WTC11 (cell line): ENCODE data around the gene PDE6B. TPM values are rescaled to one million over a fixed set of nuclear protein-coding genes. Genes with fewer than 3 reads are reported as not detected.

Experiments used
- ATAC-seq: fragments of 200-7000 bp; cut with Tn5 transposase; 2 replicates; pipeline ENCODE4 v1.10.0; 2021; ENCODE audit warnings: mild to moderate bottlenecking, moderate library complexity
- CTCF ChIA-PET: fragments of 300-600 bp; sonication (Branson Sonifier 250); formaldehyde crosslinking; loops from one replicate; lab custom pipeline; 2021; ENCODE audit warnings: antibody characterized with exemption; lab: Charles Lee
- POLR2A ChIA-PET: fragments of 350-600 bp; sonication (Branson Sonifier 250); formaldehyde crosslinking; loops from one replicate; lab custom pipeline; 2021; ENCODE audit warnings: antibody characterized with exemption; lab: Charles Lee
- DNase-seq: peaks from one replicate; pipeline ENCODE4 v3.0.0; 2021; ENCODE audit warnings: low spot score
- H3K27ac Mint-ChIP-seq: 2 replicates; pipeline ENCODE4 v1.8.0; 2021; ENCODE audit warnings: mixed read lengths
- H3K27me3 Mint-ChIP-seq: 2 replicates; pipeline ENCODE4 v1.8.0; 2021; ENCODE audit warnings: low read depth, mild to moderate bottlenecking, moderate library complexity, mixed read lengths
- H3K36me3 Mint-ChIP-seq: 2 replicates; pipeline ENCODE4 v1.8.0; 2021; ENCODE audit warnings: mixed read lengths
- H3K4me1 Mint-ChIP-seq: 2 replicates; pipeline ENCODE4 v1.8.0; 2022; ENCODE audit warnings: mixed read lengths
- H3K4me3 Mint-ChIP-seq: 2 replicates; pipeline ENCODE4 v1.8.0; 2021; ENCODE audit warnings: mild to moderate bottlenecking, moderate library complexity, mixed read lengths
- H3K9me3 Mint-ChIP-seq: 2 replicates; pipeline ENCODE4 v1.8.0; 2021; ENCODE audit warnings: mixed read lengths
- CREB1 ChIP-seq: sonication (generic); formaldehyde crosslinking; IDR thresholded peaks from 2 replicates; pipeline ENCODE4 v1.8.0; 2023; ENCODE audit warnings: mild to moderate bottlenecking, missing genetic modification reagents
- CREM ChIP-seq: sonication (generic); formaldehyde crosslinking; IDR thresholded peaks from 2 replicates; pipeline ENCODE4 v1.8.1; 2022; ENCODE audit warnings: mild to moderate bottlenecking, missing genetic modification reagents, moderate library complexity
- E2F5 ChIP-seq: sonication (generic); formaldehyde crosslinking; IDR thresholded peaks from 2 replicates; pipeline ENCODE4 v1.8.1; 2022; ENCODE audit warnings: mild to moderate bottlenecking, moderate library complexity, missing genetic modification reagents
- ELF4 ChIP-seq: sonication (generic); formaldehyde crosslinking; IDR thresholded peaks from 2 replicates; pipeline ENCODE4 v1.8.1; 2022; ENCODE audit warnings: low read depth, mild to moderate bottlenecking, moderate library complexity, missing genetic modification reagents
- ETV6 ChIP-seq: sonication (generic); formaldehyde crosslinking; IDR thresholded peaks from 2 replicates; pipeline ENCODE4 v1.8.1; 2022; ENCODE audit warnings: mild to moderate bottlenecking, missing genetic modification reagents
- FOXJ3 ChIP-seq: sonication (generic); formaldehyde crosslinking; IDR thresholded peaks from 2 replicates; pipeline ENCODE4 v1.9.0; 2021; ENCODE audit warnings: missing genetic modification reagents, mild to moderate bottlenecking, borderline replicate concordance
- FOXP1 ChIP-seq: sonication (generic); formaldehyde crosslinking; IDR thresholded peaks from 2 replicates; pipeline ENCODE4 v1.8.0; 2022; ENCODE audit warnings: missing genetic modification reagents, mild to moderate bottlenecking, moderate library complexity, borderline replicate concordance
- HMGA2 ChIP-seq: fragments of 250-450 bp; sonication (Bioruptor Pico); IDR thresholded peaks from 2 replicates; pipeline ENCODE4 v1.4.0; 2021; ENCODE audit warnings: mild to moderate bottlenecking, moderate library complexity
- JUN ChIP-seq: sonication (generic); formaldehyde crosslinking; IDR thresholded peaks from 2 replicates; pipeline ENCODE4 v1.8.0; 2023; ENCODE audit warnings: mild to moderate bottlenecking, missing genetic modification reagents
- MXD4 ChIP-seq: fragments of 250-450 bp; sonication (Bioruptor Pico); IDR thresholded peaks from 2 replicates; pipeline ENCODE4 v1.8.0; 2021; ENCODE audit warnings: mild to moderate bottlenecking, moderate library complexity, borderline replicate concordance
- NFATC4 ChIP-seq: fragments of 250-450 bp; sonication (Bioruptor Pico); IDR thresholded peaks from 2 replicates; pipeline ENCODE4 v1.9.0; 2021; ENCODE audit warnings: mild to moderate bottlenecking
- NFE2L1 ChIP-seq: sonication (generic); formaldehyde crosslinking; IDR thresholded peaks from 2 replicates; pipeline ENCODE4 v1.8.1; 2023; ENCODE audit warnings: missing genetic modification reagents
- NR1H2 ChIP-seq: sonication (generic); formaldehyde crosslinking; IDR thresholded peaks from 2 replicates; pipeline ENCODE4 v1.9.0; 2021; ENCODE audit warnings: mild to moderate bottlenecking, moderate library complexity, missing genetic modification reagents
- NR2C2 ChIP-seq: sonication (generic); formaldehyde crosslinking; IDR thresholded peaks from 2 replicates; pipeline ENCODE4 v1.8.0; 2022; ENCODE audit warnings: mild to moderate bottlenecking, missing genetic modification reagents
- NR3C1 ChIP-seq: sonication (generic); formaldehyde crosslinking; conservative IDR thresholded peaks from 2 replicates; pipeline ENCODE4 v1.8.1; 2023; ENCODE audit warnings: low read depth, mild to moderate bottlenecking, missing genetic modification reagents
- OVOL2 ChIP-seq: fragments of 250-450 bp; sonication (Bioruptor Pico); IDR thresholded peaks from 2 replicates; pipeline ENCODE4 v1.9.0; 2021; ENCODE audit warnings: mild to moderate bottlenecking, borderline replicate concordance
- PRRX2 ChIP-seq: fragments of 250-450 bp; sonication (Bioruptor Pico); IDR thresholded peaks from 2 replicates; pipeline ENCODE4 v1.8.0; 2021; ENCODE audit warnings: mild to moderate bottlenecking
- SMAD3 ChIP-seq: sonication (generic); formaldehyde crosslinking; IDR thresholded peaks from 2 replicates; pipeline ENCODE4 v1.8.0; 2022; ENCODE audit warnings: missing genetic modification reagents, mild to moderate bottlenecking, borderline replicate concordance
- ZBTB21 ChIP-seq: sonication (generic); formaldehyde crosslinking; IDR thresholded peaks from 2 replicates; pipeline ENCODE4 v1.8.1; 2023; ENCODE audit warnings: mild to moderate bottlenecking, missing genetic modification reagents, borderline replicate concordance
- ZNF219 ChIP-seq: sonication (generic); formaldehyde crosslinking; IDR thresholded peaks from 2 replicates; pipeline ENCODE4 v1.8.0; 2023; ENCODE audit warnings: missing genetic modification reagents, mild to moderate bottlenecking, borderline replicate concordance
- ZNF281 ChIP-seq: sonication (generic); formaldehyde crosslinking; IDR thresholded peaks from 2 replicates; pipeline ENCODE4 v1.8.0; 2023; ENCODE audit warnings: mild to moderate bottlenecking, missing genetic modification reagents
- total RNA-seq: library from RNA; stranded (reverse); gene quantifications from 3 replicates; pipeline ENCODE4 v1.2.3, GENCODE V29; 2021
- TF ChIP-seq, protein P1 (sequence below): fragments of 250-450 bp; sonication (Bioruptor Pico); IDR thresholded peaks from 2 replicates; pipeline ENCODE4 v2.1.2; 2022; ENCODE audit warnings: mild to moderate bottlenecking, moderate library complexity
- TF ChIP-seq, protein P2 (sequence below): sonication (generic); formaldehyde crosslinking; IDR thresholded peaks from 2 replicates; pipeline ENCODE4 v1.8.1; 2023; ENCODE audit warnings: mild to moderate bottlenecking, missing genetic modification reagents
- TF ChIP-seq, protein P3 (sequence below): sonication (generic); formaldehyde crosslinking; IDR thresholded peaks from 2 replicates; pipeline ENCODE4 v1.8.0; 2023; ENCODE audit warnings: missing genetic modification reagents, mild to moderate bottlenecking, borderline replicate concordance

Gene PDE6B
- total RNA-seq, 1 experiment from 2014 or later = 7.1 TPM

GRCh38 chr4:657338-657833, 32.0 kb downstream of the PDE6B start:
- Mint-ChIP-seq H3K27me3 (0 out of 2 replicates have a peak, but pooled peaks cover 3% of the 10 kb centered on the region), H3K4me1 (no peaks in the 10 kb centered on the region), H3K36me3 (peaks cover 4% of the 10 kb centered on the region), H3K27ac (no peak overlapping the region), H3K4me3 (no peak overlapping the region), H3K9me3 (peaks cover 9% of the 10 kb centered on the region; the same call in 1 of the 2 replicates)
- DNase-seq (no peak), ATAC-seq (no peak)
- TF ChIP-seq, protein P1, sequence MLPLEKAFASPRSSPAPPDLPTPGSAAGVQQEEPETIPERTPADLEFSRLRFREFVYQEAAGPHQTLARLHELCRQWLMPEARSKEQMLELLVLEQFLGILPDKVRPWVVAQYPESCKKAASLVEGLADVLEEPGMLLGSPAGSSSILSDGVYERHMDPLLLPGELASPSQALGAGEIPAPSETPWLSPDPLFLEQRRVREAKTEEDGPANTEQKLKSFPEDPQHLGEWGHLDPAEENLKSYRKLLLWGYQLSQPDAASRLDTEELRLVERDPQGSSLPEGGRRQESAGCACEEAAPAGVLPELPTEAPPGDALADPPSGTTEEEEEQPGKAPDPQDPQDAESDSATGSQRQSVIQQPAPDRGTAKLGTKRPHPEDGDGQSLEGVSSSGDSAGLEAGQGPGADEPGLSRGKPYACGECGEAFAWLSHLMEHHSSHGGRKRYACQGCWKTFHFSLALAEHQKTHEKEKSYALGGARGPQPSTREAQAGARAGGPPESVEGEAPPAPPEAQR = no peak
- TF ChIP-seq CREM (CRISPR knock-in tag) (no peak), NR2C2 (CRISPR knock-in tag) (no peak), FOXJ3 (CRISPR knock-in tag) (no peak), NR3C1 (no peak), NFE2L1 (no peak)
- CTCF ChIA-PET = interaction anchor here (1.4 kb wide), 1 partner anchor 27 kb away, joined by 3 read pairs; no protein-coding TSS in a partner anchor
- POLR2A ChIA-PET = no interaction called here

DNA sequence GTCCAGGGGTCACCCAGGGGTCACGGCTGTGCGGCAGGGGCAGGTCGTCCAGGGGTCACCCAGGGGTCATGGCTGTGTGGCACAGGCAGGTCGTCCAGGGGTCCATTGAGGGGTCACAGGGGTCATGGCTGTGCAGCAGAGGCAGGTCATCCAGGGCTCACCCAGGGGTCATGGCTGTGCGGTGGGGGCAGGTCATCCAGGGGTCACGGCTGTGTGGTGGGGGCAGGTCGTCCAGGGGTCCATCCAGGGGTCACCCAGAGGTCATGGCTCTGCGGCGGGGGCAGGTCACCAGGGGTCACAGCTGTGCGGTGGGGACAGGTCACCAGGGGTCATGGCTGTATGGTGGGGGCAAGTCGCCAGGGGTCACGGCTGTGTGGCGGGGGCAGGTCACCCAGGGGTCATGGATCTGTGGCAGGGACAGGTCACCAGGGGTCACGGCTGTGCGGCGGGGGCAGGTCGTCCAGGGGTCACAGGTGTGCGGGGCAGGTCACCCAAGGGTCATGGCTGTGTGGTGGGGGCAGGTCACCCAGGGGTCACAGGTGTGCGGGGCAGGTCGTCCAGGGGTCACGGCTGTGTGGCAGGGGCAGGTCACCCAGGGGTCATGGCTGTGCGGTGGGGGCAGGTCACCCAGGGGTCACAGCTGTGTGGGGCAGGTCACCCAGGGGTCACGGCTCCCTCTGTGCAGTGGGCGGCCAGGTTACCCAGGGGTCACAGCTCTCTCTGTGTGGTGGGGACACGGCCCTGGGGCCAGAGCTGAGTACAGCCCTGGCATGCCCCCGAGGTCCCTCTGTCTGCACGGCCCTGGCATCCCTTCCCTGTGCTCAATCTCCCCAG, 32.7 kb downstream of the PDE6B start:
- no peak for ATAC-seq
- CTCF ChIA-PET = no interaction called here
- POLR2A ChIA-PET = no interaction called here
- no peak for TF ChIP-seq ELF4 (CRISPR knock-in tag)
- TF ChIP-seq NR2C2 (CRISPR knock-in tag) = no peak
- TF ChIP-seq ZBTB21 (CRISPR knock-in tag) = no peak
- no peak for TF ChIP-seq SMAD3 (CRISPR knock-in tag)
- no peak for TF ChIP-seq E2F5 (CRISPR knock-in tag)
- TF ChIP-seq HMGA2 (CRISPR knock-in tag) = no peak
- TF ChIP-seq, protein P2, sequence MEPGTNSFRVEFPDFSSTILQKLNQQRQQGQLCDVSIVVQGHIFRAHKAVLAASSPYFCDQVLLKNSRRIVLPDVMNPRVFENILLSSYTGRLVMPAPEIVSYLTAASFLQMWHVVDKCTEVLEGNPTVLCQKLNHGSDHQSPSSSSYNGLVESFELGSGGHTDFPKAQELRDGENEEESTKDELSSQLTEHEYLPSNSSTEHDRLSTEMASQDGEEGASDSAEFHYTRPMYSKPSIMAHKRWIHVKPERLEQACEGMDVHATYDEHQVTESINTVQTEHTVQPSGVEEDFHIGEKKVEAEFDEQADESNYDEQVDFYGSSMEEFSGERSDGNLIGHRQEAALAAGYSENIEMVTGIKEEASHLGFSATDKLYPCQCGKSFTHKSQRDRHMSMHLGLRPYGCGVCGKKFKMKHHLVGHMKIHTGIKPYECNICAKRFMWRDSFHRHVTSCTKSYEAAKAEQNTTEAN (CRISPR knock-in tag) = no peak
- no peak for TF ChIP-seq NR1H2 (CRISPR knock-in tag)
- no peak for TF ChIP-seq MXD4 (CRISPR knock-in tag)
- TF ChIP-seq OVOL2 (CRISPR knock-in tag) = no peak
- no peak for TF ChIP-seq JUN (CRISPR knock-in tag)
- TF ChIP-seq, protein P3, sequence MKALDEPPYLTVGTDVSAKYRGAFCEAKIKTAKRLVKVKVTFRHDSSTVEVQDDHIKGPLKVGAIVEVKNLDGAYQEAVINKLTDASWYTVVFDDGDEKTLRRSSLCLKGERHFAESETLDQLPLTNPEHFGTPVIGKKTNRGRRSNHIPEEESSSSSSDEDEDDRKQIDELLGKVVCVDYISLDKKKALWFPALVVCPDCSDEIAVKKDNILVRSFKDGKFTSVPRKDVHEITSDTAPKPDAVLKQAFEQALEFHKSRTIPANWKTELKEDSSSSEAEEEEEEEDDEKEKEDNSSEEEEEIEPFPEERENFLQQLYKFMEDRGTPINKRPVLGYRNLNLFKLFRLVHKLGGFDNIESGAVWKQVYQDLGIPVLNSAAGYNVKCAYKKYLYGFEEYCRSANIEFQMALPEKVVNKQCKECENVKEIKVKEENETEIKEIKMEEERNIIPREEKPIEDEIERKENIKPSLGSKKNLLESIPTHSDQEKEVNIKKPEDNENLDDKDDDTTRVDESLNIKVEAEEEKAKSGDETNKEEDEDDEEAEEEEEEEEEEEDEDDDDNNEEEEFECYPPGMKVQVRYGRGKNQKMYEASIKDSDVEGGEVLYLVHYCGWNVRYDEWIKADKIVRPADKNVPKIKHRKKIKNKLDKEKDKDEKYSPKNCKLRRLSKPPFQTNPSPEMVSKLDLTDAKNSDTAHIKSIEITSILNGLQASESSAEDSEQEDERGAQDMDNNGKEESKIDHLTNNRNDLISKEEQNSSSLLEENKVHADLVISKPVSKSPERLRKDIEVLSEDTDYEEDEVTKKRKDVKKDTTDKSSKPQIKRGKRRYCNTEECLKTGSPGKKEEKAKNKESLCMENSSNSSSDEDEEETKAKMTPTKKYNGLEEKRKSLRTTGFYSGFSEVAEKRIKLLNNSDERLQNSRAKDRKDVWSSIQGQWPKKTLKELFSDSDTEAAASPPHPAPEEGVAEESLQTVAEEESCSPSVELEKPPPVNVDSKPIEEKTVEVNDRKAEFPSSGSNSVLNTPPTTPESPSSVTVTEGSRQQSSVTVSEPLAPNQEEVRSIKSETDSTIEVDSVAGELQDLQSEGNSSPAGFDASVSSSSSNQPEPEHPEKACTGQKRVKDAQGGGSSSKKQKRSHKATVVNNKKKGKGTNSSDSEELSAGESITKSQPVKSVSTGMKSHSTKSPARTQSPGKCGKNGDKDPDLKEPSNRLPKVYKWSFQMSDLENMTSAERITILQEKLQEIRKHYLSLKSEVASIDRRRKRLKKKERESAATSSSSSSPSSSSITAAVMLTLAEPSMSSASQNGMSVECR = no peak
- TF ChIP-seq PRRX2 (CRISPR knock-in tag) = no peak
- no peak for TF ChIP-seq ZNF281
- TF ChIP-seq NFATC4 (CRISPR knock-in tag) = no peak
- no peak for TF ChIP-seq ZNF219 (CRISPR knock-in tag)
- TF ChIP-seq CREB1 (CRISPR knock-in tag) = no peak
- TF ChIP-seq FOXP1 (CRISPR knock-in tag) = no peak
- TF ChIP-seq ETV6 (CRISPR knock-in tag) = no peak

More for the DNA sequence above, 32.7 kb downstream of the PDE6B start:
- no peak for DNase-seq
- H3K4me1 Mint-ChIP-seq = no peaks in the 10 kb centered on the region
- H3K27ac Mint-ChIP-seq = no peak overlapping the region
- no peak overlapping the region for H3K4me3 Mint-ChIP-seq
- H3K27me3 Mint-ChIP-seq = 0 out of 2 replicates have a peak, but pooled peaks cover 3% of the 10 kb centered on the region
- H3K9me3 Mint-ChIP-seq = peaks cover 9% of the 10 kb centered on the region; the same call in 1 of the 2 replicates
- H3K36me3 Mint-ChIP-seq = peaks cover 4% of the 10 kb centered on the region
